Gastrocnemius medialis (tissue), 4 donors: ENCODE data around the gene PLPPR1.

Experiments
- CTCF ChIP-seq, 5 experiments: fragments of 450-650 bp in 3 of 5; fragments of 200-600 bp in 2 of 5; sonication (generic) in 2 of 5; IDR thresholded peaks in 4 of 5; conservative IDR thresholded peaks in 1 of 5; 1 replicate in 4 of 5; 2 replicates in 1 of 5; pipeline ENCODE4 v1.5.1; 2016 to 2019; ENCODE audit warnings: antibody characterized with exemption in 5 of 5, mild to moderate bottlenecking in 3 of 5, moderate library complexity in 3 of 5
- POLR2A ChIP-seq, 2 donors: fragments of 450-650 bp; IDR thresholded peaks; one replicate each; pipeline ENCODE4 v1.6.1; 2017; ENCODE audit warnings: antibody characterized with exemption in 2 of 2, mild to moderate bottlenecking in 2 of 2, moderate library complexity in 2 of 2

- TF ChIP-seq CTCF (IDR thresholded peaks at IDR 0.05 in 4 of 5, conservative IDR thresholded peaks at IDR 0.05 in 1 of 5) (no peak), POLR2A (IDR thresholded peaks at IDR 0.05) (no peak)
Observed at GRCh38 chr9:101372327-101373118, 344.0 kb downstream of the PLPPR1 start.
